LNCAP (cell line): ENCODE data around the gene PIP5K1A.

Experiments
- TF ChIP-seq, protein P1 (sequence below): fragments of 450-650 bp; IDR thresholded peaks from 2 replicates; pipeline ENCODE4 v1.5.1; 2017; ENCODE audit warnings: mild to moderate bottlenecking

The PIP5K1A gene

DNA sequence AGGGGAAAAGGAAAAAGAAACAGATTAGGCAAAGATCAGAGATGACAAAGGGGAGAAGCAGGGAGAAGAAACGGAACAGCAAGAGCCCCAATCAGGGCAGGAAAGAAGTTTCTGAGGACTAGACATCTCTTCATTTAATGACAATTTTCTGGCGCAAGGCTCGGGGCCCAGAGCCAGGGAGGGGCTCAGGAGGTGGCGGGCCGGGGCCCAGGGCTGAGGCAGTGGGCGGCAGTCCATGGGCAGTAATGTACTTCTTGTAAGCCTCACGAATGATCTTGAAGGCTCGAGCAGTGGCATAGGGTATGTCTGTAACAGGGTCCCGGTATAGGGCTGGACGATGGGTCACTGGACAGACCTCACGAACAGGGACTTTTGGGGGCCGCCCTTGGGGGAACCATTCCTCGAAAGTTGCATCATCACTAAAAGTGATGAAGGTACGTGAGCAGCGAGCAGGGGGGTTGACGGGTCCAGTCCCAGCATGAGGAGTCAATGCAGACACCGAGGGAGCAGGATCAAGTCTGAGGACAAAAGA lies 21.8 kb upstream of the PIP5K1A start:
- TF ChIP-seq, protein P1, sequence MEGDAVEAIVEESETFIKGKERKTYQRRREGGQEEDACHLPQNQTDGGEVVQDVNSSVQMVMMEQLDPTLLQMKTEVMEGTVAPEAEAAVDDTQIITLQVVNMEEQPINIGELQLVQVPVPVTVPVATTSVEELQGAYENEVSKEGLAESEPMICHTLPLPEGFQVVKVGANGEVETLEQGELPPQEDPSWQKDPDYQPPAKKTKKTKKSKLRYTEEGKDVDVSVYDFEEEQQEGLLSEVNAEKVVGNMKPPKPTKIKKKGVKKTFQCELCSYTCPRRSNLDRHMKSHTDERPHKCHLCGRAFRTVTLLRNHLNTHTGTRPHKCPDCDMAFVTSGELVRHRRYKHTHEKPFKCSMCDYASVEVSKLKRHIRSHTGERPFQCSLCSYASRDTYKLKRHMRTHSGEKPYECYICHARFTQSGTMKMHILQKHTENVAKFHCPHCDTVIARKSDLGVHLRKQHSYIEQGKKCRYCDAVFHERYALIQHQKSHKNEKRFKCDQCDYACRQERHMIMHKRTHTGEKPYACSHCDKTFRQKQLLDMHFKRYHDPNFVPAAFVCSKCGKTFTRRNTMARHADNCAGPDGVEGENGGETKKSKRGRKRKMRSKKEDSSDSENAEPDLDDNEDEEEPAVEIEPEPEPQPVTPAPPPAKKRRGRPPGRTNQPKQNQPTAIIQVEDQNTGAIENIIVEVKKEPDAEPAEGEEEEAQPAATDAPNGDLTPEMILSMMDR, result no peak

DNA sequence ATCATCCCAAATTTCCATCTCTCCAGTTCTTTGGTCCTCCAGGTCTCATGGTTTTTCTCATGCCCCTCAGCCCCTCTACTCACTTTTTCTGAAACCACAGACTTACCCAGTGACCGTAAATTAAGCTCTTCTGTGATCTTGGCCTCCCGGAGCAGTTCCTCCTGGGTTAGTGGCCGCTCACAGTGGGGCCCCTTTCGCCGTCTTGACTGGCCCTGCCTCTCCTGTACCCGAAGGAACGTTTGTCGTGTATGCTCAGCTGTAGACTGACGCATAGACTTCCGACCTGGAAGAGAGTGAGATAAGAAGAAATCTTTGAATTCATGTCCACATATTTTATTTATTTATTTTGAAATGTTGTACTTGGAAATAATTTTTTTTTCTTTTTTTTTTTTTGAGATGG lies 14.1 kb upstream of the PIP5K1A start:
- TF ChIP-seq, protein P1, result no peak

- TF ChIP-seq, protein P1, result no peak
Measured at GRCh38 chr1:151187205-151187604, 11.1 kb upstream of the PIP5K1A start.

- TF ChIP-seq, protein P1, result no peak
Measured at GRCh38 chr1:151189637-151190445, 8.5 kb upstream of the PIP5K1A start, which contains the start of gene VPS72. VPS72 (minus strand) TSS chr1:151190197; CDS start chr1:151190121, 76 bp downstream.

DNA sequence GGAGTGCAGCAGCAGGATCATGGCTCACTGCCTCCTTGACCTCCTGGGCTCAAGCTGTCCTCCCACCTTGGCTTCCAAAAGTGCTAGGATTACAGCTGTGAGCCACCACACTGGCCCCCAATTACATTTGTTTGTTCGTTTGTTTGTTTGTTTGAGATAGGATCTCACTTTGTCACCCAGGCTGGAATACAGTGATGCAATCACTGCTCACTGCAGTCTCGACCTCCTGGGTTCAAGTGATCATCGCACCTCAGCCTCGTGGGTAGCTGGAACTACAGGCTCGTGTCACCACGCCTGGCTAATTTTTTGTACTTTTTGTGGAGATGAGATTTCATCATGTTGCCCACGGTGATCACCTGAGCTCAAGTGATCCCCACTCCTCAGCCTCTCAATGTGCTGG lies 6.3 kb upstream of the PIP5K1A start:
- TF ChIP-seq, protein P1, result no peak

DNA sequence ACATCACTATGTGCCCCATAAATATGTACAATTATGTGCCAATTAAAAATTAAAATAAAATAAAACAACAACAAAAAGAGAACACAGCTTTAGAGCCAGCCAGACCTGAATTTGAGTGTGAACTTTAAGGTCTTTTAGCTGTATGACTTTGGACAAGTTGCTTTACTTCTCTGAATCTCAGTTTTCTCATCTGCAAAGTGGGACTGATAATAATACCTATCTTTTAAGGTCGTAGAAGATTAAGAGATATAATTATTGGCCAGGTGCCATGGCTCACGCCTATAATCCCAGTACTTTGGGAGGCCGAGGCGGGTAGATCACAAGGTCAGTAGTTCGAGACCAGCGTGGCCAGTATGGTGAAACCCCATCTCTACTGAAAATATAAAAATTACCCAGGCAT lies 5.0 kb upstream of the PIP5K1A start:
- TF ChIP-seq, protein P1, result no peak

- TF ChIP-seq, protein P1, result no peak
Measured at GRCh38 chr1:151193856-151194255, 4.5 kb upstream of the PIP5K1A start.
